SU-DHL-6 (cell line): ENCODE measurements around the gene KCTD19.

Source experiments
- H2AFZ ChIP-seq: fragments of 200-600 bp; sonication (generic); 2 replicates; pipeline ENCODE4 v1.6.1; 2014; ENCODE audit warnings: low read depth, mild to moderate bottlenecking, moderate library complexity, mixed read lengths, antibody characterized with exemption, low read length; ENCODE audit not compliant: severe bottlenecking
- H3F3A ChIP-seq: fragments of 200-600 bp; shearing (Covaris generic); 2 replicates; pipeline ENCODE4 v1.6.0; 2016; ENCODE audit warnings: antibody characterized with exemption, mild to moderate bottlenecking; ENCODE audit not compliant: insufficient read depth
- H3K27ac ChIP-seq: fragments of 200-600 bp; sonication (generic); 2 replicates; pipeline ENCODE4 v1.5.1; 2016; ENCODE audit warnings: low read depth, mild to moderate bottlenecking, low read length, moderate library complexity, mixed read lengths
- H3K27me3 ChIP-seq: fragments of 200-600 bp; sonication (generic), shearing (Covaris generic); 2 replicates; pipeline ENCODE4 v1.6.0; 2014; ENCODE audit warnings: mild to moderate bottlenecking, low read length
- H3K36me3 ChIP-seq: fragments of 200-600 bp; sonication (generic); 2 replicates; pipeline ENCODE4 v1.6.1; 2014; ENCODE audit warnings: mild to moderate bottlenecking, low read length, mixed read lengths
- H3K4me2 ChIP-seq: fragments of 300-600, 200-600 bp; shearing (Covaris generic), sonication (generic); 2 replicates; pipeline ENCODE4 v1.6.0; 2014; ENCODE audit warnings: low read length, low read depth, mild to moderate bottlenecking; ENCODE audit not compliant: poor library complexity, severe bottlenecking
- H3K4me3 ChIP-seq: fragments of 200-600 bp; sonication (generic); 2 replicates; pipeline ENCODE4 v1.5.1; 2014; ENCODE audit warnings: antibody characterized with exemption, low read length, mild to moderate bottlenecking, mixed read lengths; ENCODE audit not compliant: insufficient read depth, poor library complexity, severe bottlenecking
- H3K79me2 ChIP-seq: fragments of 200-600 bp; sonication (generic); 2 replicates; pipeline ENCODE4 v1.6.1; 2014; ENCODE audit warnings: mild to moderate bottlenecking, low read length, moderate library complexity; ENCODE audit not compliant: insufficient read depth
- H3K9ac ChIP-seq: fragments of 200-600 bp; sonication (generic); 2 replicates; pipeline ENCODE4 v1.7.0; 2014; ENCODE audit warnings: mild to moderate bottlenecking, low read length
- H3K9me2 ChIP-seq: fragments of 200-600 bp; sonication (generic); replicated peaks from 2 replicates; pipeline ENCODE4 v1.6.1; 2014; ENCODE audit warnings: low read length; ENCODE audit not compliant: insufficient read depth
- H3K9me3 ChIP-seq: fragments of 200-600 bp; sonication (generic); 2 replicates; pipeline ENCODE4 v1.6.1; 2014; ENCODE audit warnings: low read length, mixed read lengths; ENCODE audit not compliant: insufficient read depth
- H4K20me1 ChIP-seq: fragments of 200-600 bp; sonication (generic); 2 replicates; pipeline ENCODE4 v1.6.1; 2014; ENCODE audit warnings: low read depth, mild to moderate bottlenecking, antibody characterized with exemption, low read length, moderate library complexity, mixed read lengths
- EZH2phosphoT487 ChIP-seq: fragments of 200-600 bp; sonication (generic), shearing (Covaris generic); conservative IDR thresholded peaks from 2 replicates; pipeline ENCODE4 v1.6.1; 2018; ENCODE audit warnings: mild to moderate bottlenecking, antibody characterized with exemption, low read length, moderate library complexity, mixed read lengths
- TF ChIP-seq, protein P1 (sequence below): fragments of 200-600 bp; sonication (generic); IDR thresholded peaks from one replicate; pipeline ENCODE4 v1.5.1; 2017; ENCODE audit warnings: antibody characterized with exemption, mild to moderate bottlenecking, low read length, moderate library complexity; ENCODE audit not compliant: insufficient read depth, poor library complexity, severe bottlenecking

KCTD19 gene

DNA sequence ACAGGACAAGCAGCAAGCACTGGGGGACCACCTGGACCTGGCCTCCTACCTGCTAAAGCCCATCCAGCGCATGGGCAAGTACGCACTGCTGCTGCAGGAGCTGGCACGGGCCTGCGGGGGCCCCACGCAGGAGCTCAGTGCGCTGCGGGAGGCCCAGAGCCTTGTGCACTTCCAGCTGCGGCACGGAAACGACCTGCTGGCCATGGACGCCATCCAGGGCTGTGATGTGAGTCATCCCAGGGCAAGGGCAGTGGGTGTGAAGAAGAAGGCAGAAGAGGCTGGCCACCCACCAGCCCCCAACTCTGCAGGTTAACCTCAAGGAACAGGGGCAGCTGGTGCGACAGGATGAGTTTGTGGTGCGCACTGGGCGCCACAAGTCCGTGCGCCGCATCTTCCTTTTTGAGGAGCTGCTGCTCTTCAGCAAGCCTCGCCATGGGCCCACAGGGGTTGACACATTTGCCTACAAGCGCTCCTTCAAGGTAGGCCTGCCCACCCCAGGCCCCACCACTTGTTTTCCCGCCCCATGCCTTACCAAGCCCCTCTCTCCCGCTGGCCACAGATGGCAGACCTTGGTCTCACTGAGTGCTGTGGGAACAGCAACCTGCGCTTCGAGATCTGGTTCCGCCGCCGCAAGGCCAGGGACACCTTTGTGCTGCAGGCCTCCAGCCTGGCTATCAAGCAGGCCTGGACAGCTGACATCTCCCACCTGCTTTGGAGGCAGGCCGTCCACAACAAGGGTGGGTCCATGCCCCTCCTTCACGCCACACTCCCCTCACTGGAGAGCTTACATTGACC is 39.9 kb downstream of the KCTD19 start:
- no peaks in the 10 kb centered on the region for H3F3A ChIP-seq
- H2AFZ ChIP-seq, result no peak overlapping the region
- no peak overlapping the region for H3K4me3 ChIP-seq
- no peak overlapping the region for H3K4me2 ChIP-seq
- TF ChIP-seq EZH2phosphoT487, result no peak
- TF ChIP-seq, protein P1, sequence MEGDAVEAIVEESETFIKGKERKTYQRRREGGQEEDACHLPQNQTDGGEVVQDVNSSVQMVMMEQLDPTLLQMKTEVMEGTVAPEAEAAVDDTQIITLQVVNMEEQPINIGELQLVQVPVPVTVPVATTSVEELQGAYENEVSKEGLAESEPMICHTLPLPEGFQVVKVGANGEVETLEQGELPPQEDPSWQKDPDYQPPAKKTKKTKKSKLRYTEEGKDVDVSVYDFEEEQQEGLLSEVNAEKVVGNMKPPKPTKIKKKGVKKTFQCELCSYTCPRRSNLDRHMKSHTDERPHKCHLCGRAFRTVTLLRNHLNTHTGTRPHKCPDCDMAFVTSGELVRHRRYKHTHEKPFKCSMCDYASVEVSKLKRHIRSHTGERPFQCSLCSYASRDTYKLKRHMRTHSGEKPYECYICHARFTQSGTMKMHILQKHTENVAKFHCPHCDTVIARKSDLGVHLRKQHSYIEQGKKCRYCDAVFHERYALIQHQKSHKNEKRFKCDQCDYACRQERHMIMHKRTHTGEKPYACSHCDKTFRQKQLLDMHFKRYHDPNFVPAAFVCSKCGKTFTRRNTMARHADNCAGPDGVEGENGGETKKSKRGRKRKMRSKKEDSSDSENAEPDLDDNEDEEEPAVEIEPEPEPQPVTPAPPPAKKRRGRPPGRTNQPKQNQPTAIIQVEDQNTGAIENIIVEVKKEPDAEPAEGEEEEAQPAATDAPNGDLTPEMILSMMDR, result no peak
- H3K9me2 ChIP-seq, result no peaks in the 10 kb centered on the region
- no peak overlapping the region for H3K9ac ChIP-seq
- H3K27me3 ChIP-seq, result no peaks in the 10 kb centered on the region
- H3K9me3 ChIP-seq, result no peaks in the 10 kb centered on the region
- no peaks in the 10 kb centered on the region for H3K79me2 ChIP-seq
- H3K36me3 ChIP-seq, result no peaks in the 10 kb centered on the region
- H4K20me1 ChIP-seq, result no peaks in the 10 kb centered on the region
- H3K27ac ChIP-seq, result no peak overlapping the region

DNA sequence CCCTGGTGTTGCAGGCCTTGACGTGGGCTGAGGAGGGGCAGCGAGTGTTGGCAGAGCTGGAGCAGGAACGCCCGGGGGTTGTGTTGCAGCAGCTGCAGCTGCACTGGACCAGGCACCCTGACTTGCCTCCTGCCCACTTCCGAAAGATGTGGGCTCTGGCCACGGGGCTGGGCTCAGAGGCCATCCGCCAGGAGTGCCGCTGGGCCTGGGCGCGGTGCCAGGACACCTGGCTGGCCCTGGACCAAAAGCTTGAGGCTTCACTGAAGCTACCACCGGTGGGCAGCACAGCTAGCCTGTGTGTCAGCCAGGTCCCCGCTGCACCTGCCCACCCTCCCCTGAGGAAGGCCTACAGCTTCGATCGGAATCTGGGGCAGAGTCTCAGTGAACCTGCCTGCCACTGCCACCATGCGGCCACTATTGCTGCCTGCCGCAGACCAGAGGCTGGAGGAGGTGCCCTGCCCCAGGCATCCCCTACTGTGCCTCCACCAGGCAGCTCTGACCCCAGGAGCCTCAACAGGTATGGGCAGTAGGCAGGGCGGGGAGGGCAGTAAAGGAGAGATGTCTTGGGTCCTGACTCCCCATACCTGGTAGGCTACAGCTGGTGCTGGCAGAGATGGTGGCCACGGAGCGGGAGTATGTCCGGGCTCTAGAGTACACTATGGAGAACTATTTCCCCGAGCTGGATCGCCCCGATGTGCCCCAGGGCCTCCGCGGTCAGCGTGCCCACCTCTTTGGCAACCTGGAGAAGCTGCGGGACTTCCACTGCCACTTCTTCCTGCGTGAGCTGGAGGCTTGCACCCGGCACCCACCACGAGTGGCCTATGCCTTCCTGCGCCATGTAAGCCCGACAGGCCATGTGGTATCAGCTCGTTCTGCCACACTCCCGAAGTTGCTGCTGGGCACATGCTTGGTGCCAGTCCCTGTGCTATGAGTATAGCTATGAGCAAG is 41.6 kb downstream of the KCTD19 start:
- TF ChIP-seq, protein P1, result peak; percentile 21
- TF ChIP-seq EZH2phosphoT487, result no peak
- no peak overlapping the region for H3K27ac ChIP-seq
- H3K36me3 ChIP-seq, result no peaks in the 10 kb centered on the region

DNA sequence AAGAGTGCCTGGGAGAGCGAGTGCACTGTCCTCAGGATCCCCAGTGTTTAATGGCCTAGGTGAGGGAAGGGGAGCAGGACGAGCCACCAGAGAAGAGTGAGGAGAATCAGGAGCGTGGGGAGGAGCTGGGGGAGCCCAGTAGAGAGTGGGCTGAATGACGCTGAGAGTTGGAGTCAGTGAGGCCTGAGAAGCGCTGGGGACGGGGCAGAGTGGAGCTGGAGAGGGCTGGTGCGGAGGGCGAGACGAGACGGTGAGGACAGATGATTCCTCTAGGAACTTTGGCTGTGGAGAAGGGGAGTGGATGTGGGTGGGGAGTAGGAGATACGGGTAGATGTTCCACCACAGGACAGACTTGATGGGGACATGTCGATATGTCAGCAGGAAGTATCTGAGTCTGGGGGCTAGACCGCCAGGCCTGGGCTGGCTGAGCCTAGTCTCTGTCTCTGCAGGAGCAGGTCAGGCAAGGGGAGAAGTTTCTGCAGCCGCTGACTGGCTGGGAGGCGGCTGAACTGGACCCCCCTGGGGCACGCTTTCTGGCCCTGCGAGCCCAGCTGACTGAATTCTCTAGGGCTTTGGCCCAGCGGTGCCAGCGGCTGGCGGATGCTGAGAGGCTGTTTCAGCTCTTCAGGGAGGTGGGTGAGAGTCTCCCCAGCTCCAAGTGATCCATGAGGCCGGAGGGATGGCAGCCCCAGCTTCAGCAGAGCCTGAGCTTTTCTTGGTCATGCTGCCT is 42.5 kb downstream of the KCTD19 start:
- no peaks in the 10 kb centered on the region for H3K27me3 ChIP-seq
- no peaks in the 10 kb centered on the region for H3K79me2 ChIP-seq
- H3K9ac ChIP-seq, result no peak overlapping the region
- H3K27ac ChIP-seq, result no peak overlapping the region
- no peak for TF ChIP-seq EZH2phosphoT487
- TF ChIP-seq, protein P1, result no peak
- no peak overlapping the region for H3K4me3 ChIP-seq
- H3K36me3 ChIP-seq, result no peaks in the 10 kb centered on the region
- H2AFZ ChIP-seq, result no peak overlapping the region
- H3K4me2 ChIP-seq, result no peak overlapping the region
- no peaks in the 10 kb centered on the region for H3F3A ChIP-seq
- H3K9me3 ChIP-seq, result no peaks in the 10 kb centered on the region
- no peaks in the 10 kb centered on the region for H3K9me2 ChIP-seq
- H4K20me1 ChIP-seq, result no peaks in the 10 kb centered on the region

More for the DNA sequence above, 41.6 kb downstream of the KCTD19 start:
- no peaks in the 10 kb centered on the region for H4K20me1 ChIP-seq
- H3K9me2 ChIP-seq, result no peaks in the 10 kb centered on the region
- H3K4me3 ChIP-seq, result no peak overlapping the region
- H3K79me2 ChIP-seq, result no peaks in the 10 kb centered on the region
- H3K9me3 ChIP-seq, result no peaks in the 10 kb centered on the region
- no peak overlapping the region for H3K9ac ChIP-seq
- H3K27me3 ChIP-seq, result no peaks in the 10 kb centered on the region
- H3F3A ChIP-seq, result no peaks in the 10 kb centered on the region
- no peak overlapping the region for H3K4me2 ChIP-seq
- H2AFZ ChIP-seq, result no peak overlapping the region
